BE2C (cell line): ENCODE data around the gene DBT. TPM values are rescaled to one million over a fixed set of nuclear protein-coding genes. Genes with fewer than 3 reads are reported as not detected.
"Not testable (repeated sequence)": the region's sequence is repeated elsewhere in the genome, so short reads cannot be mapped to it uniquely, and the experiment has no call there.

Experiments
- DNase-seq: peaks from one replicate; pipeline ENCODE4 v3.0.0-alpha.2; 2020
- H3K27me3 ChIP-seq: fragments of 250-450 bp; sonication (Bioruptor Pico); 2 replicates; pipeline ENCODE4 v1.5.1; 2020; ENCODE audit warnings: mild to moderate bottlenecking
- H3K36me3 ChIP-seq: fragments of 250-450 bp; sonication (Bioruptor Pico); 2 replicates; pipeline ENCODE4 v1.5.1; 2020; ENCODE audit warnings: mild to moderate bottlenecking
- H3K4me1 ChIP-seq: fragments of 250-450 bp; sonication (Bioruptor Pico); 2 replicates; pipeline ENCODE4 v1.5.1; 2020
- H3K4me3 ChIP-seq: 2 replicates; pipeline ENCODE4 v1.5.1; 2011; ENCODE audit warnings: low read depth, low read length
- H3K9me3 ChIP-seq: fragments of 250-450 bp; sonication (Bioruptor Pico); 2 replicates; pipeline ENCODE4 v1.5.1; 2020
- CTCF ChIP-seq: IDR thresholded peaks from 2 replicates; pipeline ENCODE4 v1.5.1; 2012; ENCODE audit warnings: mild to moderate bottlenecking, low read depth, low read length
- polyA plus RNA-seq: library from polyadenylated mRNA; unstranded; fragments of >200 nt; gene quantifications from one replicate; pipeline ENCODE4 v1.2.1, GENCODE V29; 2012; ENCODE audit warnings: low read depth, missing spikeins; ENCODE audit not compliant: insufficient read length, insufficient read depth

Gene DBT
- 4.6 TPM for polyA plus RNA-seq

- Histone ChIP-seq H3K4me1 (no peaks in the 10 kb centered on the region), H3K36me3 (no peaks in the 10 kb centered on the region), H3K27me3 (no peaks in the 10 kb centered on the region), H3K4me3 (peak within 1 kb of the TSS; percentile 99), H3K9me3 (no peaks in the 10 kb centered on the region)
- TF ChIP-seq CTCF, result no peak
- DNase-seq, result peak; percentile 96
These were observed at the start of gene DBT for GRCh38 chr1:100249537-100250257. Gene DBT (minus strand): TSS chr1:100249834. CDS start chr1:100249820, 14 bp downstream.

- Histone ChIP-seq H3K4me3 (no peak overlapping the region), H3K9me3 (no peaks in the 10 kb centered on the region), H3K27me3 (no peaks in the 10 kb centered on the region), H3K4me1 (no peaks in the 10 kb centered on the region), H3K36me3 (no peaks in the 10 kb centered on the region)
- no peak for TF ChIP-seq CTCF
- DNase-seq, result no peak
These were observed 48.9 kb upstream of the DBT start for GRCh38 chr1:100298512-100298911.

- not testable (repeated sequence) for H3K27me3 ChIP-seq, H3K9me3 ChIP-seq, H3K4me1 ChIP-seq, H3K36me3 ChIP-seq, H3K4me3 ChIP-seq, DNase-seq
These were observed 47.4 kb upstream of the DBT start for GRCh38 chr1:100296997-100297396.

- no peak for DNase-seq
- H3K9me3 ChIP-seq, result no peaks in the 10 kb centered on the region
- H3K36me3 ChIP-seq, result peaks cover 14% of the 10 kb centered on the region
- no peaks in the 10 kb centered on the region for H3K4me1 ChIP-seq
- H3K27me3 ChIP-seq, result no peaks in the 10 kb centered on the region
- no peak overlapping the region for H3K4me3 ChIP-seq
- no peak for TF ChIP-seq CTCF
These were observed 46.5 kb upstream of the DBT start for GRCh38 chr1:100296140-100296539.

GRCh38 chr1:100292711-100293110 is 43.1 kb upstream of the DBT start:
- Histone ChIP-seq H3K9me3 (no peaks in the 10 kb centered on the region), H3K4me3 (no peak overlapping the region), H3K36me3 (peaks cover 29% of the 10 kb centered on the region), H3K4me1 (no peaks in the 10 kb centered on the region), H3K27me3 (no peaks in the 10 kb centered on the region)
- TF ChIP-seq CTCF, result no peak
- no peak for DNase-seq

- DNase-seq, result no peak
- H3K9me3 ChIP-seq, result no peaks in the 10 kb centered on the region
- no peaks in the 10 kb centered on the region for H3K4me1 ChIP-seq
- H3K27me3 ChIP-seq, result no peaks in the 10 kb centered on the region
- peaks cover 38% of the 10 kb centered on the region for H3K36me3 ChIP-seq
- H3K4me3 ChIP-seq, result no peak overlapping the region
- TF ChIP-seq CTCF, result no peak
These were observed 40.7 kb upstream of the DBT start for GRCh38 chr1:100290291-100290690.

GRCh38 chr1:100287162-100287561 is 37.5 kb upstream of the DBT start:
- Histone ChIP-seq H3K27me3 (no peaks in the 10 kb centered on the region), H3K4me3 (no peak overlapping the region), H3K9me3 (no peaks in the 10 kb centered on the region), H3K4me1 (no peaks in the 10 kb centered on the region), H3K36me3 (peaks cover 51% of the 10 kb centered on the region)
- TF ChIP-seq CTCF, result no peak
- DNase-seq, result no peak
